Stomach (tissue), 4 donors: Measurements from ENCODE around the gene PRSS53.

Experiments
- EP300 ChIP-seq: sonication (generic); formaldehyde crosslinking; IDR thresholded peaks from one replicate; pipeline ENCODE4 v1.6.1; 2017; ENCODE audit warnings: antibody characterized with exemption
- POLR2A ChIP-seq, 4 donors: fragments of 450-650 bp; IDR thresholded peaks; one replicate each; pipeline ENCODE4 v1.6.1; 2016; ENCODE audit warnings: antibody characterized with exemption in 4 of 4, control low read depth in 2 of 4, mild to moderate bottlenecking in 1 of 4, moderate library complexity in 1 of 4
- POLR2AphosphoS5 ChIP-seq, 3 donors: sonication (generic); formaldehyde crosslinking; IDR thresholded peaks; one replicate each; pipeline ENCODE4 v1.6.1; 2016; ENCODE audit warnings: antibody characterized with exemption in 3 of 3
- TF ChIP-seq, protein P1 (sequence below), 7 experiments: fragments of 450-650 bp in 4 of 7; fragments of 200-600 bp in 3 of 7; sonication (generic) in 3 of 7; IDR thresholded peaks; one replicate each; pipeline ENCODE4 v1.5.1; 2016 to 2019; ENCODE audit warnings: antibody characterized with exemption in 7 of 7, control low read depth in 2 of 7, mild to moderate bottlenecking in 1 of 7

GRCh38 chr16:31063495-31063842, 25.3 kb downstream of the PRSS53 start:
- no peak for TF ChIP-seq POLR2AphosphoS5 (IDR thresholded peaks at IDR 0.05)
- TF ChIP-seq, protein P1, sequence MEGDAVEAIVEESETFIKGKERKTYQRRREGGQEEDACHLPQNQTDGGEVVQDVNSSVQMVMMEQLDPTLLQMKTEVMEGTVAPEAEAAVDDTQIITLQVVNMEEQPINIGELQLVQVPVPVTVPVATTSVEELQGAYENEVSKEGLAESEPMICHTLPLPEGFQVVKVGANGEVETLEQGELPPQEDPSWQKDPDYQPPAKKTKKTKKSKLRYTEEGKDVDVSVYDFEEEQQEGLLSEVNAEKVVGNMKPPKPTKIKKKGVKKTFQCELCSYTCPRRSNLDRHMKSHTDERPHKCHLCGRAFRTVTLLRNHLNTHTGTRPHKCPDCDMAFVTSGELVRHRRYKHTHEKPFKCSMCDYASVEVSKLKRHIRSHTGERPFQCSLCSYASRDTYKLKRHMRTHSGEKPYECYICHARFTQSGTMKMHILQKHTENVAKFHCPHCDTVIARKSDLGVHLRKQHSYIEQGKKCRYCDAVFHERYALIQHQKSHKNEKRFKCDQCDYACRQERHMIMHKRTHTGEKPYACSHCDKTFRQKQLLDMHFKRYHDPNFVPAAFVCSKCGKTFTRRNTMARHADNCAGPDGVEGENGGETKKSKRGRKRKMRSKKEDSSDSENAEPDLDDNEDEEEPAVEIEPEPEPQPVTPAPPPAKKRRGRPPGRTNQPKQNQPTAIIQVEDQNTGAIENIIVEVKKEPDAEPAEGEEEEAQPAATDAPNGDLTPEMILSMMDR (IDR thresholded peaks at IDR 0.05) = no peak
- no peak for TF ChIP-seq POLR2A (IDR thresholded peaks at IDR 0.05)
- no peak for TF ChIP-seq EP300
